ENCODE data around the gene EEFSEC. TPM values are rescaled to one million over a fixed set of nuclear protein-coding genes. Genes with fewer than 3 reads are reported as not detected.

The EEFSEC gene, protein sequence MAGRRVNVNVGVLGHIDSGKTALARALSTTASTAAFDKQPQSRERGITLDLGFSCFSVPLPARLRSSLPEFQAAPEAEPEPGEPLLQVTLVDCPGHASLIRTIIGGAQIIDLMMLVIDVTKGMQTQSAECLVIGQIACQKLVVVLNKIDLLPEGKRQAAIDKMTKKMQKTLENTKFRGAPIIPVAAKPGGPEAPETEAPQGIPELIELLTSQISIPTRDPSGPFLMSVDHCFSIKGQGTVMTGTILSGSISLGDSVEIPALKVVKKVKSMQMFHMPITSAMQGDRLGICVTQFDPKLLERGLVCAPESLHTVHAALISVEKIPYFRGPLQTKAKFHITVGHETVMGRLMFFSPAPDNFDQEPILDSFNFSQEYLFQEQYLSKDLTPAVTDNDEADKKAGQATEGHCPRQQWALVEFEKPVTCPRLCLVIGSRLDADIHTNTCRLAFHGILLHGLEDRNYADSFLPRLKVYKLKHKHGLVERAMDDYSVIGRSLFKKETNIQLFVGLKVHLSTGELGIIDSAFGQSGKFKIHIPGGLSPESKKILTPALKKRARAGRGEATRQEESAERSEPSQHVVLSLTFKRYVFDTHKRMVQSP
- total RNA-seq = 10 to 100 TPM; 19.4 to 19.7 TPM

DNA sequence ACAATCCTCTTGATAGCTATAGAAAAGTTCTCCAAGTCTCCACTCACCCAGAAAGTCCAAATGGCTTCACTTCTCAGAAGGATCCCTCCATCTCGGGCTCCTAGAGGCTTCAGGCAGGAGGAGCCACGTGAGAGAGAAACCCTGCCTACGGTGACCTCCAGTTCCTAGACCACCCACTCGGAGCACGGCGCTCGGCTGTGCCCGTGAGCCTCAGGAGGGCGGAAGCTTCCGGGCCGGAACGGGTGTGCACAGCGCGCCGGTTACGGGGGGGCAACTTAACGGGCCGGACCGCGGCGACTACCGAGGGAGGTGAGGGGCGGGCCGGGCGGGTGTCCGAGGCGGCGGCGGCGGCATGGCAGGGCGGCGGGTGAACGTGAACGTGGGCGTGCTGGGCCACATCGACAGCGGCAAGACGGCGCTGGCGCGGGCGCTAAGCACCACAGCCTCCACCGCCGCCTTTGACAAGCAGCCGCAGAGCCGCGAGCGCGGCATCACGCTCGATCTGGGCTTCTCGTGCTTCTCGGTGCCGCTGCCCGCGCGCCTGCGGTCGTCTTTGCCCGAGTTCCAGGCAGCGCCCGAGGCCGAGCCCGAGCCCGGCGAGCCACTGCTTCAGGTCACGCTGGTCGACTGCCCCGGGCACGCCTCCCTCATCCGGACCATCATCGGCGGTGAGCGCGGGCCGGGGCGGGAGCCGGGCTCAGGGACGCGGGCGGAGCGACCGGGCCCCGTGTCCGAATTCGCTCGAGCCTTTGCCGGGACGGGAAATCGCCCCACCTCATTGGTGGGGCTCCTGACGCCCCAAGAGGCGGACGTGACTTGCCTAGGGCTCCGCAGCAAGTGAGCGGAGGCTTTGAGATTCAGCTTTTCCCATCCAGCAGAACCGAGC is at the start of gene EEFSEC:
EEFSEC (plus strand) TSS at position 326 of the 886 bp plus-strand sequence; CDS start at position 353, 27 bp downstream.
- Mint-ChIP-seq H3K36me3 (peaks cover 26% of the 10 kb centered on the region), H3K9me3 (ENCODE audit: low read depth) (peaks cover 2% of the 10 kb centered on the region), H3K4me3 (peak within 1 kb of the TSS; percentile 84), H3K4me1 (peaks cover 25% of the 10 kb centered on the region), H3K27me3 (no peaks in the 10 kb centered on the region), H3K27ac (peak within 1 kb of the TSS; percentile 92)
- CTCF ChIA-PET = interaction anchor here (0.7 to 2.3 kb wide), 9 partner anchors 9 to 578 kb away, joined by 3 to 17 read pairs (median 3); partner anchors contain the start of gene RUVBL1
- peak; percentile 97 for ATAC-seq
- DNase-seq = peak; percentile 88

DNA sequence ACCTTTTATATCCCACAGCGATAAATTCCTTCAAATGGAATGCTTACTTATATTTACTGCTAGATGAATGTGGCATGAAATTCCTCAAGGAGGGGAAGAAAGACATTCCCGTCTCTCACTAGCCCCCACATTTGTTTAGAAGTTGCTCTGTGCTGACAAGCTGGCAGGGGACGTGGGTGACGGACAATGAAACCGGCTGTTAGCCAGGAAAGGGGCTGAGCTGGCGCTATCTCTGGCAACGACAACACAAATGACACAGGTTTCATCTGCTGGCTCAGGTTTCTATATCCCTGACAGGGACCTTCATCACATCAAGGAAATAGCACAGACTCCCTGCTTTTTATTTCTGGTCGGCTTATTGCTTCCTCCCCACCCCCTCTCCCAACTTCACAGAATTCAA is 45.4 kb upstream of the EEFSEC start:
- Mint-ChIP-seq H3K27me3 (no peaks in the 10 kb centered on the region), H3K4me1 (peaks cover 17% of the 10 kb centered on the region), H3K4me3 (no peak overlapping the region), H3K27ac (no peak overlapping the region), H3K36me3 (peaks cover 34% of the 10 kb centered on the region), H3K9me3 (ENCODE audit: low read depth) (no peaks in the 10 kb centered on the region)
- CTCF ChIA-PET = interaction anchor here (2.8 kb wide), 1 partner anchor 12 kb away, joined by 10 read pairs; no protein-coding TSS in a partner anchor
- ATAC-seq = no peak
- DNase-seq = no peak

DNA sequence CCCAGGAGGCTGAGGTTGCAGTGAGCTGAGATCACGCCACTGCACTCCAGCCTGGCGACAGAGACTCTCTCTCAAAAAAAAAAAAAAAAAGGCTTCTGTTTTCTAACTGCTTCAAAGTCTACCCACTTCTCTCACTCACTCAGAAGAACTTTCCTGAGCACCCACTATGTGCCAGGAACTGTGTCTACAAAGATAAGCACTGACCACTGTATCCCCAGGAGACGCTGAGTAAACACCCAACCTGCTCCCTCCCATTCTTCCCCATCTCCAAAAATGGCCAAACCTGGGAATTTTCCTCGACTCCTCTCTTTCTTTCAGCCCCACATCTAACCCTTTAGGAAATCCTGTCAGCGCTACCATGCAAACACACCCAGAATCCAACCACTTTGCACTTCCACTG is 42.1 kb upstream of the EEFSEC start:
- CTCF ChIA-PET = interaction anchor here (0.7 to 4.0 kb wide), 6 partner anchors 12 to 138 kb away, joined by 3 to 18 read pairs (median 6); partner anchors contain the start of gene RUVBL1
- H3K27ac Mint-ChIP-seq = peak overlapping the region; percentile 97
- peaks cover 50% of the 10 kb centered on the region for H3K36me3 Mint-ChIP-seq
- no peaks in the 10 kb centered on the region for H3K9me3 Mint-ChIP-seq (ENCODE audit: low read depth)
- H3K27me3 Mint-ChIP-seq = no peaks in the 10 kb centered on the region
- H3K4me1 Mint-ChIP-seq = peaks cover 40% of the 10 kb centered on the region
- H3K4me3 Mint-ChIP-seq = no peak overlapping the region
- no peak for DNase-seq
- ATAC-seq = no peak

DNA sequence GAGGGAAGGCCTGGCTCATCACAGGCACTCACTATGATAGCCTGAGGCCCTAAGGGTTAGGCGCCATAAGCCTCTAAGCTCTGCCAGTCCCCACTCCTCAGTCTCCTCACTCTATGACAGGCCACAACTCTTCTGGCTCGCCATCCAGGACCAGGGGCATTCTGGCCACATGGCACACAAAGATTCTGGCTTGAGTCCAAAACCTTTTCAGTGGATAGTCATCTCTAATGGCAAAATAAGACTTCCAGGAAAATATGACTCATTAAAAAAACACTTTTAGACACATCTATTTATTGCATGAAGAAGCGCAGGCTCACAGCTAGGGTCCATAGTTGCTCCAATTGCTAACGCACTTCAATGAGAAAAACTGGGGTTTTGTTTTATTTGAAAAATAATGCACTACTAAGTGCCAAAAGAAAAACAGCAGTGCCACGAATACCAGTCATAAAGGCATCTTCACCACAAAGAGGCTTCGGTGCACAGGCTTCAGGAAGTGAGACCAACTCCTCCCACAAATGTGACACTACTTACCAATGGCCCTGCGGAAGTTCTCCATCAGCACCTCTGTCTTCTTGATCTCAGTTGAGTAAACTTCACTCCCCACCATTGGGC is 40.8 kb upstream of the EEFSEC start:
- ATAC-seq (peak; percentile 88), DNase-seq (peak; percentile 82)
- Mint-ChIP-seq H3K27me3 (no peaks in the 10 kb centered on the region), H3K36me3 (peaks cover 53% of the 10 kb centered on the region), H3K4me3 (peak overlapping the region; percentile 41), H3K4me1 (peaks cover 40% of the 10 kb centered on the region), H3K27ac (peak overlapping the region; percentile 97), H3K9me3 (ENCODE audit: low read depth) (no peaks in the 10 kb centered on the region)
- CTCF ChIA-PET = interaction anchor here (0.9 to 4.0 kb wide), 6 partner anchors 10 to 42 kb away, joined by 3 to 18 read pairs (median 6); partner anchors contain the start of gene RUVBL1

DNA sequence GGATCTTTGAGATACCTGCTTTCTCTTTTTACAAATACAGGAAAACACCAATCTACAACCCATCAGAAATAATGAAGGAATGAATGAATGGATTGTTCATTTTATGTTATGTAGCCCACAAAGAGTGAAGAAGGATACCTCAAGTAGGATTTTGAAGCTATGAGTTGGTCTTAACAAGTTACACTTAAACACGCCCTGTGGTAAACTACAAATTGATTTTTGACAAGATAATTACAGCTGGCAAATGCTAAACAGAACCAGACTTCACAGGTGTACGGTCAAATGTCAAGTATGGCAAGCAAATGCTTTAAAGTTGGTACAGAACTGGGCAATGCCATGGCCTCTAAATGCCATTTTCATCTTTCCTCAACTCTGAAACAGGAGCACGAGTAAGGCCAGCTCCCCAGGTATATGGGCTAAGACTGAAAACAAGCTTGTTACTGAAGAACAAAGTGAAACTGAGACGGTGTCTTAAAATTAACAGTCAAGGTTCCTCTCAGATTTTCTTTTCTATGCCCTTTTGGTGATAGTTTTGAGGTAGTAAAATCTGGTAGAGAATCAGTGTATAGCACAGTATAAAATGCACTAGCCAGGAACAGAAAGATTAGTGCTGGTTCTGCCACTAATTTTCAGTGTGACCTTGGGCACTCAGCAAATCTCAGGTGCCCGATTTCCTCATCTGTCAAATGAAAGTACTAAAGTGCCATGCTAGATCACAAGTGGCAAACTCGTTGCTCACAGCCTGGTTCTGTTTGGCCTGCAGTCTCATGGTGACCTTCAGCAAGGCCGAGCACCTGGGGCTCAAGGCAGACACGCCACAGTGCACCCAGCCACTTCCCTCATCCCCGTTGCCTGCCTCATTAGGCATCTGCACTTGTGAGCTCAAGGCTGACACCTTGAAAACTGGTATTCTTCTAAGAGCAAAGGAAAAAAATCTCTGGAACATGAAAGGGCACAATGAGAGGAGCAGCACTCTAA is 39.2 kb upstream of the EEFSEC start:
- ATAC-seq (peak; percentile 43), DNase-seq (no peak)
- no peaks in the 10 kb centered on the region for H3K9me3 Mint-ChIP-seq (ENCODE audit: low read depth)
- peak overlapping the region; percentile 69 for H3K4me3 Mint-ChIP-seq
- H3K4me1 Mint-ChIP-seq = peaks cover 44% of the 10 kb centered on the region
- H3K27me3 Mint-ChIP-seq = no peaks in the 10 kb centered on the region
- peaks cover 53% of the 10 kb centered on the region for H3K36me3 Mint-ChIP-seq
- H3K27ac Mint-ChIP-seq = peak overlapping the region; percentile 87
- CTCF ChIA-PET = interaction anchor here (0.9 to 2.0 kb wide), 3 partner anchors 9 to 19 kb away, joined by 5 to 16 read pairs (median 6); partner anchors contain the start of gene RUVBL1

DNA sequence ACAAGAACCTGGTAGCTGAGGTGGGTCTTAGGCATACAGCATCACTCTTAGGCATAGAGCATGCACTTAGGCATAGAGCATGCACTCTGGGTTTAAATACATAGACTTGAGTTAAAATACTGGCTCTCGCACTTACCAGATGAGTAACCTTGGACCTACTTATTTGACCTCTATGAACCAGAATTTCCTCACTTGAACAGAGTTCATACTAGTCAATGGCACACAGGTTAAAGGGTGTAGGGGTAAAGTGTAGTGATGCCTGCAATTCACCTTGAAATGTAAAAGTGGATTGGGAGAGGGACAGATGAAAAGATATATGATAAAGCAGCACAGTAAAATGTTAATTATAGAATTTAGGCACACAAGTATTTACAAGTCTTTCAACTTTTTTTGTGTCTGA is 31.3 kb upstream of the EEFSEC start:
- CTCF ChIA-PET = interaction anchor here (0.8 to 4.8 kb wide), 7 partner anchors 8 to 46 kb away, joined by 3 to 25 read pairs (median 14); partner anchors contain the start of gene EEFSEC

DNA sequence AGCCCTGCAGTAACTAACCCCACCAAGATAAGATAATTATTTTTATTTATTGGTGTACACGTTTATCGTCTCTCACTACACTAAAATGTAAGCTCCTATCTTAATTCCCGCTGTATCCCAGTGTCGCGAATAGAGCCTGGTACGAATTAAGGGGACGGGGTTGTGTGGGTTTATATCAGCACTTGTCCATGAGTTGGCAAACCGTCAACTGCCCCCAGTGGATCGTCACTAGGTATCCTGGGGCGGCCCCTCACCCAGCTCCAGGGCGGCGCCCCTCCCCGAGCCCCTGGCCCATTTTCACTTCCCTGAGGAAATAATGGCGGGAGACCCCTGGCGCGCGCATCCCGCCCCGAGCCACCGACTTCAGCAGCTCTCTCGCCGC is 30.1 kb upstream of the EEFSEC start:
- Mint-ChIP-seq H3K36me3 (peaks cover 13% of the 10 kb centered on the region), H3K4me1 (peaks cover 23% of the 10 kb centered on the region), H3K27ac (peak overlapping the region; percentile 94), H3K27me3 (no peaks in the 10 kb centered on the region), H3K9me3 (ENCODE audit: low read depth) (no peaks in the 10 kb centered on the region), H3K4me3 (peak overlapping the region; percentile 98)
- DNase-seq (no peak), ATAC-seq (no peak)
- CTCF ChIA-PET = interaction anchor here (1.2 to 4.8 kb wide), 11 partner anchors 9 to 198 kb away, joined by 3 to 25 read pairs (median 7); partner anchors contain the start of gene EEFSEC

More for the DNA sequence above, 31.3 kb upstream of the EEFSEC start:
- Mint-ChIP-seq H3K9me3 (ENCODE audit: low read depth) (no peaks in the 10 kb centered on the region), H3K4me1 (peaks cover 26% of the 10 kb centered on the region), H3K27ac (peak overlapping the region; percentile 50), H3K27me3 (no peaks in the 10 kb centered on the region), H3K4me3 (peak overlapping the region; percentile 98), H3K36me3 (peaks cover 20% of the 10 kb centered on the region)
- DNase-seq = no peak
- no peak for ATAC-seq

DNA sequence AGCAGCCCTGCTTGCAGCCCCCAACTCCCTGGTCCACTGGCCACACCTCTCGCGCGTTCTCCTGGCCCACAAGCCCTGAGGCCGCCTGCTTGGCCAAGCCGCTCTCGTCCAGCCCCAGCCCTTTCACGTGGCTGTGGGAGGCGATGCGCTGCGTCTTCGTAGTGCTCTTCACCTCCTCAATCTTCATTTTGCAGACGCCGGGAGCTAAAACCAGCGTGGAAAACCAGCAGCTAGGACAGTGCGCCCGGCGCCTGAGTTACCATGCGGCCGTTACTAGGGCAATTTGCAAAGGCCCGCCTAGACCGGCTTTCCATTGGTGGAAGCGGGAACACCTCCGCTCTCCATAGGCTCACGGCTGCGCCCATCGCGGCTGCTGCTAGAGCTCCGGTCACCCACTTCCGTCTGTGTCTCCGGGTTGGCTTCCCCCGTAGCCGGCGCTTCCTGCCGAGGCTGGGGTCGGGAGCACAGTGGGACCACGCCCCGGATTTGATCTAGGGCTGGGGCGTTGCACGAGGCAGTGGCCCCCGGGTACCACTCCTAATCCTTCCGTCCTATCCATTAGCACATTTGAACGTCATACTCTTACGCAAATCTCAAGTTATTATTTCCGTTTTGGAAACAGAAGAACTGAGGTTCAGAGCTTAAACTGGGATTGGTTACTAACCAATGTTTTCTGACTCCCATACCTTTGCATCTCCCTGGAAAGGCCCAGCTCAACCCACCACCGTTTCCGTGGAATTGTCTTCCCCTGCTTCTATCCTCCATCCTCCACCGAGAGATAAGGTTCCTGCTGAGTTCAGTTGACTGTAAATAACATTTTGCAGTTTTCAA is 29.5 kb upstream of the EEFSEC start, which contains the start of gene RUVBL1:
RUVBL1 (minus strand) TSS at position 275 of the 831 bp plus-strand sequence; CDS start at position 187, 88 bp downstream.
- CTCF ChIA-PET = interaction anchor here (1.2 to 4.8 kb wide), 10 partner anchors 9 to 198 kb away, joined by 3 to 25 read pairs (median 10); partner anchors contain the start of gene EEFSEC
- peaks cover 23% of the 10 kb centered on the region for H3K4me1 Mint-ChIP-seq

DNA sequence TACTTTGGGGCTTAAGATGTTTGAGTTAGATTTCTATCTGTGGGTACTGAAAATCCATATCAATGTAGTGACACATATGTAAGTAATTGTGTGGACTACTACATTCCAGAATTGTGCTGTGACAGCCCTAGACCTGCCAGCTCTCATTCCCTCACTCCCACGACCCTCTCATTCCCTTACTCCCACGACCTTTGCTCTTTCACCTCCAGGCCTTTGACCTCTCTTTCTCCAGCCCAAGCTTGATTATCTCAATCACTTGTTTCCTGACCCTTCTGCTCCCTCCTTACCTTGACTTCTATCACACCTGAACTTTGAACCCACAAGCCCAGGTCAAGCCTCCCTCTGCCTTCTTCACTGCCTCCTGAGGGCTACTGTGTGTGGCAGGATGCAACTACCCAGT is 26.0 kb upstream of the EEFSEC start:
- CTCF ChIA-PET = interaction anchor here (0.9 to 5.2 kb wide), 2 partner anchors 27 to 33 kb away, joined by 3 to 22 read pairs; no protein-coding TSS in a partner anchor
- peaks cover 8% of the 10 kb centered on the region for H3K27me3 Mint-ChIP-seq
- DNase-seq (no peak), ATAC-seq (no peak)
- no peak overlapping the region for H3K4me3 Mint-ChIP-seq
- H3K4me1 Mint-ChIP-seq = peaks cover 15% of the 10 kb centered on the region
- no peak overlapping the region for H3K27ac Mint-ChIP-seq
- no peaks in the 10 kb centered on the region for H3K9me3 Mint-ChIP-seq (ENCODE audit: low read depth)
- peaks cover 4% of the 10 kb centered on the region for H3K36me3 Mint-ChIP-seq

More for the DNA sequence above, 29.5 kb upstream of the EEFSEC start, which contains the start of gene RUVBL1:
- DNase-seq = peak; percentile 99
- H3K9me3 Mint-ChIP-seq (ENCODE audit: low read depth) = no peaks in the 10 kb centered on the region
- peak; percentile 99 for ATAC-seq
- peaks cover 12% of the 10 kb centered on the region for H3K36me3 Mint-ChIP-seq
- peaks cover under 1% of the 10 kb centered on the region for H3K27me3 Mint-ChIP-seq
- peak within 1 kb of the TSS; percentile 94 for H3K27ac Mint-ChIP-seq
- peak within 1 kb of the TSS; percentile 98 for H3K4me3 Mint-ChIP-seq

DNA sequence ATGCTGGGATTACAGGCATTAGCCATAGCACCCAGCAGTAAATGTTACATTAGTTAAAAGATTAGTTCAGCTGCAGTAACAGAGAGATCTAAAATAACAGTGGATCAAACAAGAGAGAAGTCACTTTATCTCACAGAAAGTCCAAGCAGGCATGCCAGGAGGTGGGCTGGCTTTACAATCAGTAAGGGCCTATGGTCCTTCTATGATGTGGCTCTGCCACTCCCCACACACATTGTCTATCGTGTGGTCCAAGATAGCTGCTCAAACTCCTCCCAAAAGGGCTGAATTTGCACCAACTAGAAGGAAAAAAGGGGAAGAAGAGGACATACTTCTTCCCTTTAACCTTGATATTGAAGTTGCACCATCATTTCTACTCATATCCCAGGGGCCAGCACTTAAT is 25.0 kb upstream of the EEFSEC start:
- ATAC-seq (no peak), DNase-seq (no peak)
- CTCF ChIA-PET = interaction anchor here (0.9 to 5.2 kb wide), 3 partner anchors 31 to 49 kb away, joined by 3 to 22 read pairs (median 4); no protein-coding TSS in a partner anchor
- no peaks in the 10 kb centered on the region for H3K9me3 Mint-ChIP-seq (ENCODE audit: low read depth)
- H3K36me3 Mint-ChIP-seq = peaks cover 4% of the 10 kb centered on the region
- H3K4me1 Mint-ChIP-seq = peaks cover 8% of the 10 kb centered on the region
- no peak overlapping the region for H3K4me3 Mint-ChIP-seq
- peaks cover 8% of the 10 kb centered on the region for H3K27me3 Mint-ChIP-seq
- H3K27ac Mint-ChIP-seq = no peak overlapping the region

Data from activated CD8-positive, alpha-beta memory T cell treated with anti-CD3 and anti-CD28 coated beads, Interleukin-2, amount 10 ng/mL, durations not matched to agents 7 days and 5 days (primary cell).